Epithelial cell of esophagus (primary cell): ENCODE data around the gene UMPS.

ENCODE experiments used
- DNase-seq: peaks from one replicate; pipeline ENCODE4 v3.0.0; 2010; ENCODE audit warnings: low read depth
- H3K4me3 ChIP-seq: 2 replicates; pipeline ENCODE4 v1.5.1; 2011; ENCODE audit warnings: mild to moderate bottlenecking, low read length, control low read depth
- CTCF ChIP-seq: IDR thresholded peaks from 2 replicates; pipeline ENCODE4 v1.5.1; 2011; ENCODE audit warnings: low read depth, mild to moderate bottlenecking, low read length, control low read depth, inconsistent platforms; ENCODE audit not compliant: insufficient read depth; ENCODE audit errors: missing control alignments

The UMPS gene

GRCh38 chr3:124773351-124774326 is 43.4 kb downstream of the UMPS start:
- H3K4me3 ChIP-seq = no peak overlapping the region
- no peak for DNase-seq
- TF ChIP-seq CTCF = no peak

- no peak overlapping the region for H3K4me3 ChIP-seq
- no peak for DNase-seq
- no peak for TF ChIP-seq CTCF
These were observed 44.1 kb downstream of the UMPS start for GRCh38 chr3:124774327-124774718.

- DNase-seq = no peak
- no peak for TF ChIP-seq CTCF
- H3K4me3 ChIP-seq = no peak overlapping the region
These were observed 44.7 kb downstream of the UMPS start for GRCh38 chr3:124774841-124775402.

- no peak for DNase-seq
- no peak overlapping the region for H3K4me3 ChIP-seq
- TF ChIP-seq CTCF = no peak
These were observed 45.6 kb downstream of the UMPS start for GRCh38 chr3:124775877-124776276.

GRCh38 chr3:124776856-124777255 is 46.6 kb downstream of the UMPS start:
- no peak overlapping the region for H3K4me3 ChIP-seq
- no peak for DNase-seq
- no peak for TF ChIP-seq CTCF

GRCh38 chr3:124777762-124778470 is 47.7 kb downstream of the UMPS start:
- no peak for DNase-seq
- H3K4me3 ChIP-seq = no peak overlapping the region
- no peak for TF ChIP-seq CTCF
